GM19023 (cell line): ENCODE results near the gene SCG3.

Source experiments
- ATAC-seq: cut with Tn5 transposase; IDR thresholded peaks from one replicate; pipeline ENCODE4 v1.9.1; 2021; ENCODE audit warnings: mild to moderate bottlenecking, moderate library complexity; ENCODE audit not compliant: unreplicated experiment

Gene SCG3

DNA sequence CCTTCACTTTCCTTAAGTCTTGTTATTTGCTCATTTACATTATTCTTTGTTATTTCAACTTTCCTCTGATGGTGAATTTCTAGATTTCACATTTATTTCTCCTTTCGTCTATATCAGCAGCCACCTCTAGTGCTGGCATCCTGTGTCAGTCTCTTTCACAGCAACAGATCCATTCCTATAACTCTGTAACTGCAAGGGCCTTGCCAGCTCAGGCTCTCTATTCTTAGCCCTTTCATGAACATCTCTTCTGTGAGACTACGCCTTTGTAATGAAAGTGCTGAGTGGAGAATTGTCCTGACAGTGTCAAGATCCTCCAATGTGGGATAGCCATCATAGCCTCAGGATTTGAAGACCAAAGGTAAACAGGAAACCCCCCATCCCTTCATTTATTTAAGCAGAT, 3.9 kb upstream of the SCG3 start:
- no peak for ATAC-seq

DNA sequence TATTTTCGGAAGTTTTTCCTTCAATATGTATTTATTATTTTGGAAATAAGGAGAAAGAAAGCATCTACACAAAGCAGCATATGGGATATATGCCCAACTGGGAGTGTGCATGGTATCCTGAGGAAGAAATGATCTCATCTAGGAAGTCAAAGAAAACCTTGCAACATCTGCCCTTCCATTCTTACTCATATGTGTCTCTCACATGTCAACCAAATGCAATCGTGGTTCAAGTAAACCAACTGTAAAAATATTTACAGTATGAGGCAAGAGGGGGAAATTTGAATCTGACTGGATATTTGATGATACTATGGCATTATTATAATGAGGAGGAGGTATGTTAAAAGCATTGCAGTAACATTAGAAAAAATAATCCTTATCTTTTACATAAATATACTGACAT, 3.2 kb upstream of the SCG3 start:
- ATAC-seq, result no peak

DNA sequence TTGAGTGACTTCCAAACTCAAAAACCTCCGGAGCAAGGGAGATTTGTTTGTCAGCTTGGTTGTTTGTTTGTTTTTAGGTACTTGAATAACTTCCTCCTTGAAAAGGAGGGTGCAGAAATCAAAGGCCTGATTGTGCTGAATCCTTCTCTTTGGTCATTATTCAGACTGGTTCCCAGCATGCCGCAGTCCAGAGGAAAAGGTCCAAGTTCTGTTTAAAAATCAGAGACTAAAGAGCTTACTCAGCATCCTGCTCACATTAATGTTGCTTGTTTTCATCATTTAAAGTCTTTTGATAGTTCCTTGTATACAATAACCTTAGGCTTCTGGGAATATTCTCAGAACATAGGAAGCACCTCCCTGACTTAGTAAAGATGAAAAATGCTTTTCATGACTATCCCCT, 982 bp upstream of the SCG3 start:
- no peak for ATAC-seq

DNA sequence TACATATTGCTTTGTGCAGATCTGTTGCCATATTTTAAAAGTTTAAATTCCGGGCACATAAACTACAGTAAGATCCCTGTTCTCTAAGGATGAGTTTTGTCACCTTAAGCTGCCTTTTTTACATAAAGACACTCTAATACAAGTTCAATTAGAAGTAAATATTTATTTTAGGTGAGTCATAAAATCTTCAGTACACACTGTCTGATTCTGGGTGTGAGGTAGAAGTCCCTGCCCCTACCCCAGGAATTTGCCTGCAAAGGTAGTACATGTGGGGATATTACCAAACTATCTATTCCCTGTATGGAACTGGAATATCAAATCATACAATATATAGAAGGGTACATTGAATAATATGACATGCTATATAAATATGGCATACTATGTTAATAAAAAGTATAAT, 6.3 kb downstream of the SCG3 start:
- ATAC-seq, result no peak

DNA sequence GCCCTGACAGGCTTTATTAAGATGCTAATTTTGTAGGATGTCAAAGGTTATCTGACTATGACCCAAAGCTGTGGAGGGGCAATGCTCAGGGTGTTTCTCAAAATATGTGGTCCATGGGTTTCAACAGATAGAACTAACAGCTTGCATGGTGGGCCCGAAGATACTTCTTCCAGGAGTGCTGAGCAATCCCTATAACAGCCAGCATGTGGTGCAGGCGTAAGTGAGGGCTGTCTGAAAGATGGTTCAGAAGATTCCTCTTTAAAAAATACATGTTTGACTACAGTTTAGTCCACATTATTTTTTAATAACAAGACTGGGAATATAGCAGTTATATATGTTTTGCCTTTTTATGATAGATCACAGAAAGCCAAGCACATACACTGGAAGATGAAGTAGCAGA, 7.6 kb downstream of the SCG3 start:
- ATAC-seq, result no peak

DNA sequence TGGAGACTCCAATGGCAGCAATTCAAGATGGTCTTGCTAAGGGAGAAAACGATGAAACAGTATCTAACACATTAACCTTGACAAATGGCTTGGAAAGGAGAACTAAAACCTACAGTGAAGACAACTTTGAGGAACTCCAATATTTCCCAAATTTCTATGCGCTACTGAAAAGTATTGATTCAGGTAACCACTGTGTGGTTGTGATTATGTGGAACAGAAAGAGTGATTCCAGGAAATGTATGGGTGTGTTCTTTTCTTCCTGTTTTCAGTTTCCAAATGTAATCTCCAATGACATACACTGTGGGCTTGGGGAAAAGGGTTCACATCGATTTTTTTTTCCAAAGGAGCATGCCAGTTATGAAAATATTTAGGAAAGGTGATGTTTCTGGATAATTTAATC, 10.9 kb downstream of the SCG3 start:
- ATAC-seq, result no peak

DNA sequence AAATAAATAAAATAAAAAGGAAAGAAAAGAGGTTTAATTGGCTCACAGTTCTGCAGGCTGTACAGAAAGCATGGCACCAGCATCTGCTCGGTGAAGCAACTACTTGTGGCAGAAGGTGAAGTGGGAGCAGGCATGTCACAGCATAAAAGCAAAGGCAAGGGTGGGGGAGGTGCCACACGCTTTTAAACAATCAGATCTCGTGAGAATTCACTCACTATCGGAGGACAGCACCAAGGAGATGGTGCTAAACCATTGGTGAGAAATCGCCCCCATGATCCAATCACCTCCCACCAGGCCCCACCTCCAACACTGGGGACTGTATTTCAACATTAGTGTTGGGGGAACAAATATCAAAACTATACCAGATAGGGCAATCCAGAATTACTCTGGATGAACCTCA, 15.3 kb downstream of the SCG3 start:
- no peak for ATAC-seq

DNA sequence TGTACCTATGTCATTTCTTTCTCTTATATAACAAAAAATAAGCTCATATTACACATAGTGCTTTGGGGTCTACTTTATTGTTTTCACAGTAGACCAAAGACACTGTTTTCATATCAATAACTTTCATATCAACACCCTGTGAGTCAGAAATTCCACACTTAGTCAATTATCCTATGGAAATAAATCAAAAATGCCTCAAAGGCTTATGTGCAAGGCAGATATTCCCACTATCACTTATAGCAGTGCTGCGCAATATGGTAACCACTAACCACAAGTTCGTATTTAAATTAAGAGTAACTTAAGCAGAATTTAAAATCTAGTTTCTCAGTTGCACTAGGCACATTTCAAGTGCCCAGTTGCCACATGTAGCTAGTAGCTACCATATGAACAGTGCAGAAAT, 15.9 kb downstream of the SCG3 start:
- no peak for ATAC-seq

DNA sequence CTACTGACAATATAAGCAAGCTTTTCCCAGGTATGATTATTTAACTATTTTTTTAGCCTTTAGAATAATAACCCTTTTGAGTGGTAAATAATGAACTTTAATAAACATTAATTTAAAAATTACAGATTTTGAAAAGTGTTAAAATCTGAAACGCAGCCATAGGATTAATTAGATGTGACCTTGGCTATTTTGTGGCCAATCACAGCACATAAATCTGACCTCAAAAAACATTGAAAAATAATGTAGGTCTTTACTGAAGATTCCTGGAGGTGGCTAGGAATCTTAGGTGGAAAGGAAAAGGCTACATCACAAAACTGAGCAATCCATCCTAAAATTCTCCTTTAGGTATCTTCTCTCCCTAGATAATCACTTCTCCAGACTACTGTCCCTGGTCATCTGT, 18.1 kb downstream of the SCG3 start:
- ATAC-seq, result no peak

DNA sequence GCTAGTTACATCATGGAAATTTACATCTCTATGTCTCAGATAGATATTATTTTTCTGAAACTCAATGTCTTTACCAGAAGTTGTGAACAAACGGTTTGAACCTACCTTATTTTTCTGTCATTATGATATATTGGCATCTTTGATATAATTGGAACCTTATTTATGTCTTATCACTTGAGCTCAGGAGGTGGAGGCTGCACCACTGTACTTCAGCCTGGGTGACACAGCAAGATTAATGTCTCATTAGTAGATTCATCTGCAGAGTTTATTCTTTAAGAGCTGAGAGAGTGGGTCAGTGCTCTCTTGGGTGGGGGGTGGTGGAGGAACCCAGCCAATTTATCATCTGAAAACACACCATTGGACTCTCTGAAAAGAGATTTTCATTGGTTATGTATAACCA, 21.4 kb downstream of the SCG3 start:
- no peak for ATAC-seq

DNA sequence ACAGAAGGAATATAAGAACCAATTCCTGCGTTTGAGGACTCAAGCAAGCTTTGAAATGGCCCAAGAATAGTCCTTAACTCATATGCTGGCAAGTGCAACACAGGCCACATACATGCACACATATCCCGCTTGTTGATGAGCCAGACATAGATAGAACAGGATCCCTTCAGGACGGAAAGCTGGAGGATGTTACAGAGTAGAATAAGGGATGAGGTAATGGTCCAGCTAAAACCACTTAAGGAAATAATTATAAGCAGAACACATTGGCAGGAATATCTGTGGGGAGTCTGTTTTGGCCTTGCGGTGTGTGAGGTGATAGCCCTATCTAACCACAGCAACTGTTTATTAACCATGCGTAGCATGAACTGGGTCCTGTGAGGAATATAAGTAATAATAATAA, 25.0 kb downstream of the SCG3 start:
- ATAC-seq, result no peak

DNA sequence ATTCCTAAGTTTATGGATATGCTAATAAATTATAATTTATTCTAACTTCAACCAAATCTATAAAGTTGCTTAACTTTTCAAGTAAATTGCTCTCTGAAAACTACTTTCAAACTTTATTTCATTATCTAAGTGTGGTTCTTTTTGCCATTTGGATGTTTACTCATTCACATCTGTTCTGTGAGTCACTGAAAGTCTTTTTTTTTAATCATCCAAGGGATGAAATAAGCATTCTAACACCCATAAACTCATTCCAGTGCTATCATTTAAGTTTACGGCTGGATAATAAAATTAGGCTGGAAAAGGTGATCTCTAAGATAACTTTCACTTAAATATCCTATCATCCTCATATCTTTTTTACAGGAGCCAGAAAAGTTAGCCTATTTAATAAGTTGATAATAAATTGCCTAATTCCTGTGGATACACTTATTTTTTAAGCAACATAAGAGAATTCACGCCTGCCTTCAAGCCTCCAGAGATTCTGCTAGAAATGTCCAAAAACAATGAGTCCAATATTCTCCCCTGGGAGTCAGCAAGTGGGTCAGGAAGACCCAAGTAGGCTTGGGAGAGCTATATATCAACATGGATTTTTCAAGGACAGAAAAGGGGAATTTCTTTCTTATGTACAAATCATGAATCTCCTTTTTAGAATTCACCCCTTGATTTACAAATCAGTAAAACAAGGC, 25.8 kb downstream of the SCG3 start:
- no peak for ATAC-seq

DNA sequence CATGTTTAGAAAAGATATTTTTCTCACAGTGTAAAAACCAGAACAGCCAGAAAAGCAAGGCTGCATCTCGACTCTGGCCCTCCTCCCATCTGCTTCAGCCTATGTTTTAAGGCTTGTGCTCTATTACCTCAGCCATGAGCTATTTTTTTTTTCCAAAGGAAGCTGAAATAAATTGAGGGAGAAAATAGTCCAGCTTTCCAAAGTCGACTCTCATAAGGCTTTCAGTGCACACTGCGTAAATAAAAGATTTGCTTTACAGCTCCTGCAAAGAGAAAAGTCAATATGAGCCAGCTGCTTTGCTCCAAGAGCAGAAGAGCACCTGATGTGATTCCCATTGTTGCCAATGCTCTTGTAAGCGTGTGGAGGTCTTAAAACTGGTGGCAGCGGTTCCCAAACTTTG, 26.7 kb downstream of the SCG3 start:
- ATAC-seq, result no peak

DNA sequence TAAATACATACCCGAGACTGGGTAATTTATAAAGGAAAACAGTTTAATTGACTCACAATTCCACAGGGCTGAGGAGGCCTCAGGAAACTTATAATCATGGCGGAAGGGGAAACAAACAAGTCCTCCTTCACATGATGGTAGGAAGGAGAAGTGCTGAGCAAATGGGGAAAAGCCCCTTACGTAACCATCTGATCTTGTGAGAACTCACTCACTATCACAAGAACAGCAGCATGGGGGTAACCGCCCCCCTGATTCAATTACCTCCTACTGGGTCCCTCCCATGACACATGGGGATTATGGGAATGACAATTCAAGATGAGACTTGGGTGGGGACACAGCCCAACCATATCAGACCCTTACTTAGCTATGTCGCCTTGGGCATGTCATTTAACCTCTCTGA, 27.7 kb downstream of the SCG3 start:
- no peak for ATAC-seq

DNA sequence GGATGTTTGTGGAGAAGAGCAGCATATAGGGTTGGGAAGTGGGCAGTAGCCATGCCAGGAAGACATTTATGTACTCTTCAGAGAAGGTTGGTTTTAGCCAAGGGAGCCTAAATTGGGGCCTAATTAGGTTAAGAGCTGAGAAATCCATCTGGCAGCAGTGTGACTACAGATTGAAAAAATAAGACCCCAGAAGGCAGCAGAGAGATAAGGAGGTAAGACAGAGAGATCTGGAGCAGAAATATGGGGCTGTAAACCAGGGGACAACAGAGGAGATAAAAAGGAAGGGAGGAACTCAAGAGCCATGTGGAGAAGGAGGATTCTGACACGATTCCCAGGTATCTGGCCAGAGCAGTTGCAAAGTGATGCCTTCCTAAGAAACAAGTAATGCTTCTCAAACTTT, 32.9 kb downstream of the SCG3 start:
- no peak for ATAC-seq

DNA sequence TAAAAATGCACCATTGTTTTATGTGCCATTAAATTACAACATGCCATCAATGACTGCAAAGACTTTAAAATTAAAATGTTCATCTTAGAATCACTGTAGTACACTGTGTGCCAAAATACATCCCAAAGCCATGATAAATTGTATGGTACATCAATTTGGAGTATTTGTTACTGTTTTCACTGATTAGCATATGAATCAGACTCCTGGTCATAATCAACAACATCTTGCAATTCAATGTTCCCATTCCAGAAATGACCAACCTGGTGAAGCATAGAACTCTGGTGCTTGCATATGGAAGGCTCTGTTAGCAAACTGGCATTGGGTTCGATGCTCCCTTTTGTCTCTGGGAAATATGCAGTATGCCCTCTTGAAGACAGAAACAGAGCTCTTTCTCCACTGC, 33.6 kb downstream of the SCG3 start:
- no peak for ATAC-seq

DNA sequence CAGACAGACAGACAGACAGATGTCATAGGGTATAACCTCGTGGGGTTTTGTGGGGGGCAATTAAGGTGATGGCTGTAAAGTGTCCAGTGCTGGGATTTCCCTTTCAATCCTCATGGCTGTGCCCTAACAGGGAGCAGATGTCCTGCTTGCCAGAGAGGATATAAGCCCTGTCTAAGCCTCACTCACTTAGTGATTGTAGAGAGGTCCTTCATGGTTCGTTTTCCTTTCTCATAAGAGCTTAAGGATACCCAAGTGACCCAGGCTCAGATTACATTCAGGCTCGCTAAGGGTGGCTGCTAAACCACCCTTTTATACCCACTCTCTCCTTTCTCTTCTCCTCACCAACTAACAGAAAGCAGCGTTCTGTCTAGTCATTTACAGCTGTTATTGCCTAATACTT, 36.9 kb downstream of the SCG3 start:
- ATAC-seq, result no peak

DNA sequence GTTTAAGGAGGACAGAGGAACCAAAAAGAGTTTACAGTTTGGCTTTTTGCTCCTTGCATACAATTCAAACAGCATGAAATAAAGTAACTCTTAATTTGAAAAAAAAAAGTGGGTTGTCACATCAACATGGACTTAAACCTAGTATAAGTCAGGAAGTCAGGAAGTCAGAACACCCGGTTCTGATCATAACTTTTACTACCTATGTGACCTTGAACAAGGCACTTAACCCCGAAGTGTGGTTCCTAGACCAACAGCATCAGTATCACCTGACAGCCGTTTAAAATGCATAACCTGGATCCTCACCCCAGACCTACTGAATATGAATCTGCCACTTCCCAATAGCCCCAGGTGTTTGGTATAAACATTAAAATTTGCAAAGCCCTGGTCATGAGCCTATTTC, 37.4 kb downstream of the SCG3 start:
- no peak for ATAC-seq

DNA sequence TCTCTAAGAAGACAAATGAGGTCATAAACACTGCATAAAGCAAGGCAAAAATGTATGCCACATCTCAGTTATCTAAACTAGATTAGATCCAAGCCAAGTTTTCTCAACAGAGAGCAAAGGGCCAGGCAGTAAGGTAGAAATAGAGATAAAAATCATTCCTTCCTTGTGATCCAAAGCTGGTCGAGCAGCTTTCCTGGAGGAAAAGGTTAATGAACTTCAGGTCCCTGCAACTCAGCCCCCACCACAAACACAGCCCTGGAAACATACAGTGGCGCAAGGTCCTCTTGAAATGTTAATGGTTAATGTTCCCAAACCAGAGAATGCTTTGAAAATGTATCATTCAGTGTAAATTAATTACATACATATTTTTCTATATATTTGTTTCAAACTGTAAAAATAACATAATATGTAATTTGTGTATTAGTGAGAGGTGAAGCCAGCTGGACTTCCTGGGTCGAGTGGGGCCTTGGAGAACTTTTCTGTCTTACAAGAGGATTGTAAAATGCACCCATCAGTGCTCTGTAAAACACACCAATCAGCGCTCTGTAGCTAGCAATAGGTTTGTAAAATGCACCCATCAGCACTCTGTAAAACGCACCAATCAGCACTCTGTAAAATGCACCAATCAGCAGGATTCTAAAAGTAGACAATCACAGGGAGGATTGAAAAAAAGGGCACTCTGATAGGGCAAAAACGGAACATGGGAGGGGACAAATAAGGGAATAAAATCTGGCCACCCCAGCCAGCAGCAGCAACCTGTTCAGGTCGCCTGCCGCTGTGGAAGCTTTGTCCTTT, 39.1 kb downstream of the SCG3 start:
- ATAC-seq, result no peak

DNA sequence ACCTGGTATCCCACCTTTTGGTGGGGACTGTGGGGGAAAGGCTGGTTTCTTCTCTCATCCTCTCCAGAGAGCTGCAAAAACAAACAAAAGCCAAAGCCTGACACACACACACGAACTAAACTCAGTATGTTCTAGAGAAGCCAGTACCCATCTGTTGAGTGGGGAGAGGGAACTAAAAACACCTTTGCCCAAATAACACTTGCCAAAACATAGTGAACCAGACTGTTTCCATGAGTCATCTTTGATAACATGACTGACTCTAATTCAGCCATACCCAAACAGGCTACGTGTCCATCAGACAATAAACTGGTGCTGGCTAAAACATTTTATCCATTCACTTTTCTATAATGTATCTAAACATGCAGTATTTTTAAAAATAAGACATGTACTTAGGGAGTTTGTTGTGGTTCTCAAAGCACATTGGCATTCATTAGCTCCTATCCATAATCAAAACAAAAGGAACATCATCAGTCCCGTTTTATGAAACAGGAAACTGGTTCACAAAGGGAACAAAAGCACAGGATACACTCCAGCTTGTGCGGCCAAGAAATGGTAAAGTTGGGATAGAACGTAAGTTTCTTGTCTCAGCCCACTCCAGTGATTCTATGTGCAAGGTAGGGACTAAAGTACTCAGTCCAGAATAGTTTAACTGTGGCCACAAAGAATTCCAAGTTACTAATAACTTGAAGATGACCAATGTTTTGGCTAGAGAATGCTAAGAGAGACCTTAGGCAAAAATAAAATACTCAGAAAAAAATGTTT, 40.1 kb downstream of the SCG3 start:
- no peak for ATAC-seq

DNA sequence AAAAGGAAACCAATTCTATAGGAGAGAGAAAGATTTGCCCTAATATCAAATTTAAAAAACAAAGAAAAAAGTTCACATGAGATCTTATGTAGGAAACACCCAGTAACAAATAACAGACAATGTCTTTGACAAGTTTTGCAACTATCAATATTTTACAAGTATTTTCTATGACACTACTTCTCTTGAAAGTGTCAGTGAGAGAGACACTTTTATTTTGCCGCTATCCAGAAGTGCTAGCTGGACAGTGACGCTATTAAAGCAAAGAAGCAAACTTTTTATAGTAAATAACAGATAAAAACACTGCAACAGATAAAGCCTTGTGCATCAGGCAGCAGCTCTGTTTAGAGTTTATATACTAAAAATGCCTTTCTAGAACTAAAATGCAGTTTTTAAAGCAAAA, 42.9 kb downstream of the SCG3 start:
- ATAC-seq, result no peak

DNA sequence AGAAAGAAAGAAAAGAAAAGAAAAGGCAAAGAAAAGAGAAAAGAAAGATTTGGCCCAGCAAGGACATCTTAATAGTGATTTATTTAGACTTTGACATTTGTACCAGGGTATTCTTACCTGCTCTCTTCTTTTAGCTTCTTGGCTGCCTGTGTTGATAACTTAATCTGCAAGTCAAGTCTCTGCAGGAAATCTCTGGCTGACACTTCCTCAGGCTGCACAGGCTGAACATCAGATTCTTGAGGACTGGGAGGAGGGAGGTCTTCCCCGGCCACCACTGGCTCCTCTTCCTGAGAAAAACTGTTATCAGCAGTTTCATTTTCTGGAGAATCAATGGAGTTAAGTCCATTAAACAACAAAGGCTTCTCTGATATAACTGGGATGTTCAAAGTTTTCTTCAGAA, 43.4 kb downstream of the SCG3 start:
- no peak for ATAC-seq
